NB4 (cell line): ENCODE data around the gene ZNF710.

Experiments used
- POLR2A ChIP-seq: IDR thresholded peaks from 2 replicates; pipeline ENCODE4 v1.6.1; 2011; ENCODE audit warnings: mild to moderate bottlenecking; ENCODE audit not compliant: insufficient read length; ENCODE audit errors: extremely low read depth
- TF ChIP-seq, protein P1 (sequence below): IDR thresholded peaks from one replicate; pipeline ENCODE4 v1.5.1; 2012; ENCODE audit warnings: low read depth, low read length
- TF ChIP-seq, protein P2 (sequence below): IDR thresholded peaks from 2 replicates; pipeline ENCODE4 v1.6.1; 2011; ENCODE audit warnings: low read depth, low read length

DNA sequence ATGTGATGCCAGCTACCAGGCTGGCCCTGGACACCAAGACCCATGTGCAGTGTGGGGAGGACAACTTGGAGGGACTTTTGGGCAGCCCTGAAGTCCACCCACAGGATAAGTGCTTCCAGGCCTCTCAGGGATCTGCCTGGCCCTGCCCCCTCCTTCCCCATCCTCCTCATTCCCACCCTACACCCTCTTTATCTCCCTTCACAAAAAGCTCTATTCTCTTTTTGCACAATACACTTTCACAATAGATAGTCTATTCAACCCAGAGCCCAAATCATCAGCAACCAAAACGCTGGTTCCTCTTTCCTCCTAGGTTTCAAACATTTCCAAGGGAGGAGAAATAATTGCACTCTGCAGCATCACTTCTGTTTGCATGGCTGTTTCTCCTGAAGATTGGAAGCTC is 7.8 kb upstream of the ZNF710 start:
- TF ChIP-seq, protein P1, sequence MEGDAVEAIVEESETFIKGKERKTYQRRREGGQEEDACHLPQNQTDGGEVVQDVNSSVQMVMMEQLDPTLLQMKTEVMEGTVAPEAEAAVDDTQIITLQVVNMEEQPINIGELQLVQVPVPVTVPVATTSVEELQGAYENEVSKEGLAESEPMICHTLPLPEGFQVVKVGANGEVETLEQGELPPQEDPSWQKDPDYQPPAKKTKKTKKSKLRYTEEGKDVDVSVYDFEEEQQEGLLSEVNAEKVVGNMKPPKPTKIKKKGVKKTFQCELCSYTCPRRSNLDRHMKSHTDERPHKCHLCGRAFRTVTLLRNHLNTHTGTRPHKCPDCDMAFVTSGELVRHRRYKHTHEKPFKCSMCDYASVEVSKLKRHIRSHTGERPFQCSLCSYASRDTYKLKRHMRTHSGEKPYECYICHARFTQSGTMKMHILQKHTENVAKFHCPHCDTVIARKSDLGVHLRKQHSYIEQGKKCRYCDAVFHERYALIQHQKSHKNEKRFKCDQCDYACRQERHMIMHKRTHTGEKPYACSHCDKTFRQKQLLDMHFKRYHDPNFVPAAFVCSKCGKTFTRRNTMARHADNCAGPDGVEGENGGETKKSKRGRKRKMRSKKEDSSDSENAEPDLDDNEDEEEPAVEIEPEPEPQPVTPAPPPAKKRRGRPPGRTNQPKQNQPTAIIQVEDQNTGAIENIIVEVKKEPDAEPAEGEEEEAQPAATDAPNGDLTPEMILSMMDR = no peak
- TF ChIP-seq, protein P2, sequence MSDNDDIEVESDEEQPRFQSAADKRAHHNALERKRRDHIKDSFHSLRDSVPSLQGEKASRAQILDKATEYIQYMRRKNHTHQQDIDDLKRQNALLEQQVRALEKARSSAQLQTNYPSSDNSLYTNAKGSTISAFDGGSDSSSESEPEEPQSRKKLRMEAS = no peak
- TF ChIP-seq POLR2A = no peak
